Mesendoderm (in vitro differentiated cells): ENCODE data around the gene SERHL2.
"Not testable (repeated sequence)": the region's sequence is repeated elsewhere in the genome, so short reads cannot be mapped to it uniquely, and the experiment has no call there.

Experiments used
- DNase-seq: peaks from one replicate; pipeline ENCODE4 v3.0.0; 2013
- H2AK5ac ChIP-seq: 2 replicates; pipeline ENCODE4 v1.6.1; 2013; ENCODE audit warnings: low read length, inconsistent platforms
- H2BK120ac ChIP-seq: 2 replicates; pipeline ENCODE4 v1.6.1; 2013; ENCODE audit warnings: low read depth, mild to moderate bottlenecking, low read length, moderate library complexity, mixed read lengths
- H2BK15ac ChIP-seq: replicated peaks from 2 replicates; pipeline ENCODE4 v1.6.1; 2013; ENCODE audit warnings: low read depth, mild to moderate bottlenecking, moderate library complexity
- H2BK5ac ChIP-seq: 2 replicates; pipeline ENCODE4 v1.6.1; 2013; ENCODE audit warnings: low read length, inconsistent platforms
- H3K18ac ChIP-seq: 2 replicates; pipeline ENCODE4 v1.6.1; 2013; ENCODE audit warnings: mild to moderate bottlenecking, low read length, mixed read lengths
- H3K23ac ChIP-seq: one replicate; pipeline ENCODE4 v1.6.1; 2013; ENCODE audit warnings: low read length
- H3K27ac ChIP-seq: 2 replicates; pipeline ENCODE4 v1.5.1; 2013; ENCODE audit warnings: low read depth, mild to moderate bottlenecking, inconsistent platforms, low read length, moderate library complexity
- H3K27me3 ChIP-seq: 2 replicates; pipeline ENCODE4 v1.6.1; 2013; ENCODE audit warnings: low read length, control low read depth, mild to moderate bottlenecking, inconsistent platforms; ENCODE audit not compliant: insufficient read depth, poor library complexity
- H3K36me3 ChIP-seq: 2 replicates; pipeline ENCODE4 v1.6.1; 2013; ENCODE audit warnings: low read length, inconsistent platforms; ENCODE audit not compliant: control insufficient read depth, insufficient read depth
- H3K4ac ChIP-seq: one replicate; pipeline ENCODE4 v1.6.1; 2013; ENCODE audit warnings: low read depth, mild to moderate bottlenecking, low read length, moderate library complexity
- H3K4me1 ChIP-seq: 2 replicates; pipeline ENCODE4 v1.6.1; 2013; ENCODE audit warnings: low read depth, low read length, inconsistent platforms; ENCODE audit not compliant: control insufficient read depth
- H3K4me2 ChIP-seq: 2 replicates; pipeline ENCODE4 v1.6.1; 2013; ENCODE audit warnings: low read length
- H3K4me3 ChIP-seq: 2 replicates; pipeline ENCODE4 v1.5.1; 2013; ENCODE audit warnings: mild to moderate bottlenecking, low read length
- H3K56ac ChIP-seq: one replicate; pipeline ENCODE4 v1.6.1; 2013; ENCODE audit warnings: low read length
- H3K79me1 ChIP-seq: 2 replicates; pipeline ENCODE4 v1.6.1; 2013; ENCODE audit warnings: low read length, inconsistent platforms
- H3K79me2 ChIP-seq: 2 replicates; pipeline ENCODE4 v1.6.1; 2013; ENCODE audit warnings: mild to moderate bottlenecking, low read length; ENCODE audit not compliant: control insufficient read depth, insufficient read depth
- H3K9ac ChIP-seq: 2 replicates; pipeline ENCODE4 v1.6.1; 2013; ENCODE audit warnings: low read length, inconsistent platforms
- H4K5ac ChIP-seq: one replicate; pipeline ENCODE4 v1.6.1; 2013; ENCODE audit warnings: low read length
- H4K8ac ChIP-seq: one replicate; pipeline ENCODE4 v1.6.1; 2013; ENCODE audit warnings: low read depth, mild to moderate bottlenecking, control low read depth, low read length, moderate library complexity
- WGBS: extraction: QIAGEN DNeasy Blood & Tissue Kit; methylation state at CpG from one replicate; pipeline ENCODE4 v1.1.7; 2013; ENCODE audit warnings: low lambda C conversion rate, missing lambda C conversion rate; ENCODE audit not compliant: insufficient coverage; ENCODE audit errors: extremely low coverage; 5-methylcytosine and 5-hydroxymethylcytosine counted together

Gene SERHL2

GRCh38 chr22:42604403-42604802 lies 50.6 kb downstream of the SERHL2 start:
- Histone ChIP-seq H3K4me1 (no peaks in the 10 kb centered on the region), H2BK120ac (no peak overlapping the region), H3K56ac (no peak overlapping the region), H3K23ac (no peak overlapping the region), H4K5ac (no peak overlapping the region), H2AK5ac (no peak overlapping the region), H3K4me2 (no peak overlapping the region), H3K4me3 (no peak overlapping the region), H3K9ac (no peak overlapping the region), H2BK5ac (no peak overlapping the region), H3K79me1 (peaks cover 17% of the 10 kb centered on the region), H3K4ac (no peak overlapping the region), H3K27ac (no peak overlapping the region), H3K18ac (no peak overlapping the region), H2BK15ac (no peak overlapping the region), H3K36me3 (peaks cover 8% of the 10 kb centered on the region), H3K79me2 (peaks cover 43% of the 10 kb centered on the region), H4K8ac (no peak overlapping the region), H3K27me3 (no peaks in the 10 kb centered on the region)
- no CpG with 5 or more reads among the region's 3 CpGs for WGBS
- no peak for DNase-seq

- not testable (repeated sequence) for H3K4me1 ChIP-seq, H2BK120ac ChIP-seq, H4K8ac ChIP-seq, H3K4me3 ChIP-seq, H2AK5ac ChIP-seq, H3K36me3 ChIP-seq, H3K56ac ChIP-seq, H3K27ac ChIP-seq, H3K18ac ChIP-seq, H3K4ac ChIP-seq, H2BK15ac ChIP-seq, H4K5ac ChIP-seq, H2BK5ac ChIP-seq, H3K9ac ChIP-seq, H3K23ac ChIP-seq, DNase-seq, H3K27me3 ChIP-seq, H3K4me2 ChIP-seq
- H3K79me2 ChIP-seq, result peaks cover 71% of the 10 kb centered on the region
- peaks cover 22% of the 10 kb centered on the region for H3K79me1 ChIP-seq
- WGBS, result no CpG with 5 or more reads among the region's 31 CpGs
Observed at GRCh38 chr22:42607641-42608040, 53.9 kb downstream of the SERHL2 start.

- Histone ChIP-seq H3K4me2 (no peak overlapping the region), H2BK5ac (no peak overlapping the region), H2BK120ac (no peak overlapping the region), H3K79me1 (peaks cover 22% of the 10 kb centered on the region), H3K27ac (no peak overlapping the region), H3K9ac (no peak overlapping the region), H3K23ac (no peak overlapping the region), H3K18ac (no peak overlapping the region), H3K36me3 (peaks cover 2% of the 10 kb centered on the region), H3K4ac (no peak overlapping the region), H3K27me3 (no peaks in the 10 kb centered on the region), H3K4me3 (no peak overlapping the region), H2BK15ac (no peak overlapping the region), H4K8ac (no peak overlapping the region), H3K56ac (no peak overlapping the region), H2AK5ac (no peak overlapping the region), H3K79me2 (peaks cover 78% of the 10 kb centered on the region), H3K4me1 (no peaks in the 10 kb centered on the region), H4K5ac (no peak overlapping the region)
- no CpG with 5 or more reads among the region's 11 CpGs for WGBS
- DNase-seq, result no peak
Observed at GRCh38 chr22:42608136-42608822, 54.5 kb downstream of the SERHL2 start.

GRCh38 chr22:42608823-42609361 lies 55.1 kb downstream of the SERHL2 start:
- H3K4me3 ChIP-seq, result no peak overlapping the region

GRCh38 chr22:42610186-42610585 lies 56.4 kb downstream of the SERHL2 start:
- H3K36me3 ChIP-seq, result peaks cover 2% of the 10 kb centered on the region
- no peak overlapping the region for H4K8ac ChIP-seq
- no peak overlapping the region for H3K18ac ChIP-seq
- no peak overlapping the region for H3K56ac ChIP-seq
- H2BK5ac ChIP-seq, result no peak overlapping the region
- H3K27ac ChIP-seq, result no peak overlapping the region
- no peak overlapping the region for H3K4me3 ChIP-seq
- H2AK5ac ChIP-seq, result no peak overlapping the region
- no peak for DNase-seq
- H4K5ac ChIP-seq, result no peak overlapping the region
- H3K4me2 ChIP-seq, result no peak overlapping the region
- peaks cover 19% of the 10 kb centered on the region for H3K79me1 ChIP-seq
- peaks cover 75% of the 10 kb centered on the region for H3K79me2 ChIP-seq
- no peak overlapping the region for H3K9ac ChIP-seq
- no peak overlapping the region for H3K23ac ChIP-seq
- H3K4me1 ChIP-seq, result no peaks in the 10 kb centered on the region
- no peaks in the 10 kb centered on the region for H3K27me3 ChIP-seq
- no peak overlapping the region for H3K4ac ChIP-seq
- WGBS, result no CpG with 5 or more reads among the region's 5 CpGs
- H2BK120ac ChIP-seq, result no peak overlapping the region
- H2BK15ac ChIP-seq, result no peak overlapping the region

More at GRCh38 chr22:42608823-42609361, 55.1 kb downstream of the SERHL2 start:
- peaks cover 2% of the 10 kb centered on the region for H3K36me3 ChIP-seq
- no peak overlapping the region for H2BK5ac ChIP-seq
- no peak overlapping the region for H2BK15ac ChIP-seq
- peaks cover 23% of the 10 kb centered on the region for H3K79me1 ChIP-seq
- no peak overlapping the region for H3K4ac ChIP-seq
- DNase-seq, result peak; percentile 58
- no peak overlapping the region for H3K23ac ChIP-seq
- H3K27me3 ChIP-seq, result no peaks in the 10 kb centered on the region
- H3K56ac ChIP-seq, result no peak overlapping the region
- no peak overlapping the region for H3K9ac ChIP-seq
- no peaks in the 10 kb centered on the region for H3K4me1 ChIP-seq
- H3K4me2 ChIP-seq, result no peak overlapping the region
- H3K79me2 ChIP-seq, result peaks cover 82% of the 10 kb centered on the region
- H4K5ac ChIP-seq, result no peak overlapping the region
- H3K18ac ChIP-seq, result no peak overlapping the region
- peak overlapping the region; percentile 39 for H3K27ac ChIP-seq
- H2BK120ac ChIP-seq, result no peak overlapping the region
- H2AK5ac ChIP-seq, result no peak overlapping the region
- H4K8ac ChIP-seq, result no peak overlapping the region
- no CpG with 5 or more reads among the region's 11 CpGs for WGBS
